HG03378 (cell line): ENCODE data around the gene SLC25A48.

Source experiments
- ATAC-seq: cut with Tn5 transposase; IDR thresholded peaks from one replicate; pipeline ENCODE4 v1.9.1; 2021; ENCODE audit warnings: mild to moderate bottlenecking, moderate library complexity; ENCODE audit not compliant: unreplicated experiment

Gene SLC25A48

GRCh38 chr5:135834639-135835529 lies at the start of gene SLC25A48:
Gene SLC25A48, plus strand, starts transcription at chr5:135834663. Its CDS starts 185 bp downstream, at chr5:135834848.
- ATAC-seq = no peak

- no peak for ATAC-seq
Observed at GRCh38 chr5:135800656-135801055, 33.8 kb upstream of the SLC25A48 start.

- ATAC-seq = no peak
Observed at GRCh38 chr5:135810188-135810943, 24.1 kb upstream of the SLC25A48 start.

- ATAC-seq = no peak
Observed at GRCh38 chr5:135811007-135811406, 23.5 kb upstream of the SLC25A48 start.

DNA sequence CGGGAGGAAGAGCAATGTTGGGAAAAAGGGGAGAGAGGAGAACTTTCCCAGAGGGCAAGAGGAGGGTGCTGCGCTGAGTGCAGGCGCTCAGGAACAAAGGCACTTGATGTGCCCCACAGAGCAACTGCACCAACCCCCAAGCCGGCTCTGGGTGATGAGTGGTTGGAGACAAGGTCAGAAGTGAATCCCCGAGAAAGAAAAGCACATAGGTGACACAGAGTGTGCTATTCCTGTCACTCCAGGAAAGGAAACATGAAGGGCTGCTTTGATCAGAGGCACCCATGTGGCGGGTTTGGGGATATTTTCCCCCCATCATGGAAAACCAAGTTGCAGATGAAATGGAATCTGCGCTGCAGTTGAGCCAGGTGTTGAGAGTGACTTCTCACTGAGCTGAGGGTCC lies 20.7 kb upstream of the SLC25A48 start:
- ATAC-seq = no peak

DNA sequence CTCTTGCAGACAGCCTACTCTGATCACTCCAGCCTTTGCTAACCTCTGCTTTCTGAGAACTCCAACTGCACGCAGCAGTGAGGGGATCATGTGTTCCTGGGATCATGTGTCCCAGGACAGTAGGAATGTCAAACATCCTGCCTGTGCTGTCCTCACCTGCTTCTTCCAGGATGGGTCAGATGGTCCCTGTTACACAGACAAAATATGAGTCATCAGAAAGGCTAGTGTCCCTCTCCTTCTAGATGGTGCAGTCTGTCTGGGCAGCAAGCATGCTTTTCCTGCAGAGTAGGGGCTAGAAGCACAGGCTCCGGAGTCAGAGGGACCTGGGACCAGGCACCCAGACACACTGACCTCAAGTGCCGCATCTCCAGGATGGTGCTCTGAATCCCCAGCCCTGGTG lies 20.1 kb upstream of the SLC25A48 start:
- ATAC-seq = no peak

DNA sequence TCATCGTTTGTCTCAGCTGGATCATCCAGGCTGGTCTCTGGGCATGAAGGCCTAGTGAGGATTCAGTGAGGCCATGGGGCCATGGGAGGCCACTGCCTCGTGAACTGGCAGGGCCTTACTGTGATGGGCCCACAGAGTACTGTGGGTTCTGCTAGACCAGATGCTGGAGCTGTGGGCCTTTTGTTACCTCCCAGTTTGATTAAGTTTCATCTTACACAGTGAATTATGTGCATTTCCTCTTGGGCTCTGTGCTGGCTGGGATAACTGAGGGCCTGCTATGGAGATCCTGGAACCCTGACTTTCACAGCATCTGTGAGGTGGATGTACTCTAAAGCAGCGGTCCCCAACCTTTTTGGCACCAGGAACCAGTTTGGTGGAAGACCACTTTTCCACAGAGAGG lies 19.7 kb upstream of the SLC25A48 start:
- ATAC-seq = no peak

- ATAC-seq = no peak
Observed at GRCh38 chr5:135821061-135821801, 13.2 kb upstream of the SLC25A48 start.

- ATAC-seq = no peak
Observed at GRCh38 chr5:135821802-135822201, 12.7 kb upstream of the SLC25A48 start.

GRCh38 chr5:135822286-135822685 lies 12.2 kb upstream of the SLC25A48 start:
- no peak for ATAC-seq

GRCh38 chr5:135822959-135823358 lies 11.5 kb upstream of the SLC25A48 start:
- ATAC-seq = no peak

DNA sequence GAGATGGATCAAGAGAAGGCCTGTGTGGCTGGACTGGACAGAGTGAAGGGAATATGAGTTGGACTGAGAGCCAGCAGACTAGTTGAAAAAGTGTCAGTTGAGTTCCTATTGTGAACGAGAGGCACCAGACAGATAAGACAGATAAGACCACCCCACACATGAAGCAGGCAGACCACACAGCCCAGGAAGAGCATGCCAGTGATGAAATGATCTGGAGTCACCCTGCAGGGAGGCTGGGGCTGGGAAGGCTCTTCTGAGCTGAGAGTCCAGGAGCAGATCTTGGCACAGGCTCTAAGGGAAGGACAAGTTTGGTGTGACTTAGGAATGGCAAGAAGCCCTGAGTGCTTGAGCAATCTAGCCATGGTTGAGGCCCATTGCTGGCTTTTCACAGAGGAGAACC lies 10.6 kb upstream of the SLC25A48 start:
- no peak for ATAC-seq

- ATAC-seq = no peak
Observed at GRCh38 chr5:135824541-135825041, 9.9 kb upstream of the SLC25A48 start.

DNA sequence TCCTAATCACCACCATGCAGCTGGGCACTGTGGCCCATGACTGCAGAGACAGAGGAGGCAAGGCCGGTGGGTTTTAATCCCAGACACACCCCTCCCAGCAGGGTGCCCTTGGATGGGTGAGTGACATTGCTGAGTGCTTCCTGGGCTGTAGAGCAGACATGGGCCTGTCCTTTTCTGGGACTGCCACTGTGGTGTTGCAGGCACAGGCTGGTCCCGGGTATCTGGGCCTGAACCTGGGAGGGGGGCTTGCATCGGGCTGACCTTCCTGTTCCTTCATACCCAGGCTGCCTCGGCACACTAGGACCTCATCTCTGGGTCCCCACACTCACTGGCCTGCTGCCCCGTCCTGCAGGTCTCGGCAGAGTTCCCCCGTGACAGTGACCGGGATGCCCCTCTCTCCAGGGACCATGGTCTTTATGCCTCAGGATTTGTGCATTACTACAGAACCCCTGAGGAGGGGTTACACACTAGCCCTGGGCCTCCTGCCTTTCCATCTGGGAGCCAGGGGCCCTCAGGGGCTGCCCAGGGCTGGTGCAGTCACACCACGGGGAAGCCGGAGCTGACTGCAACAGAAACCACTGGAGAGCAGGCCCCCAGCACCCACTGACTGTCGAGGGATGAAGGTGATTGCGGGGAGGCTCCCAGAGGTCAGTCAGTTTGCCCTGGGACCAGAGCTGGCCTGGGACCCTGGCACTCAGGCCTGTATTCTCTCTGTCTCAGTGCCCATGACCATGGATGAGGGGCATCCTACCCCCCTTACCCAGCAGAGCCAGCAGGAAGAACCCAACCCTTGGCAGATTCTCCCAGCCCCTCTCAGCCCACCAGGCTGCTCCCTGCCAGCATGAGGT lies 8.9 kb upstream of the SLC25A48 start:
- no peak for ATAC-seq

DNA sequence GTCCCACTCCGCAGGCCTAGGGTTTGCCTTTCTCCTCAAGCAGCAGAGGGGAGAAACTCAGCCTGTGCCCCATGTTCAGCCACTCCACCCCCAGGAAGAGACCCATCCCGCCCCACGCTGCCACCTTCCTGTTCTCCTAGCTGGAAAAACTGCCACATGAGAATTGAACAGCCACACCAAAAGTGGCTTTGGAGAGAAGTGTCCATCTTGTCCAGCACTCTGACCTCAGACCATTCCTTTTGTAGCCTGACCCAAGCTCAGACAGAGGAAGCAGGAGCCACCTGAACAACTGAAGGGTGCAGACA lies 8.3 kb upstream of the SLC25A48 start:
- ATAC-seq = no peak

DNA sequence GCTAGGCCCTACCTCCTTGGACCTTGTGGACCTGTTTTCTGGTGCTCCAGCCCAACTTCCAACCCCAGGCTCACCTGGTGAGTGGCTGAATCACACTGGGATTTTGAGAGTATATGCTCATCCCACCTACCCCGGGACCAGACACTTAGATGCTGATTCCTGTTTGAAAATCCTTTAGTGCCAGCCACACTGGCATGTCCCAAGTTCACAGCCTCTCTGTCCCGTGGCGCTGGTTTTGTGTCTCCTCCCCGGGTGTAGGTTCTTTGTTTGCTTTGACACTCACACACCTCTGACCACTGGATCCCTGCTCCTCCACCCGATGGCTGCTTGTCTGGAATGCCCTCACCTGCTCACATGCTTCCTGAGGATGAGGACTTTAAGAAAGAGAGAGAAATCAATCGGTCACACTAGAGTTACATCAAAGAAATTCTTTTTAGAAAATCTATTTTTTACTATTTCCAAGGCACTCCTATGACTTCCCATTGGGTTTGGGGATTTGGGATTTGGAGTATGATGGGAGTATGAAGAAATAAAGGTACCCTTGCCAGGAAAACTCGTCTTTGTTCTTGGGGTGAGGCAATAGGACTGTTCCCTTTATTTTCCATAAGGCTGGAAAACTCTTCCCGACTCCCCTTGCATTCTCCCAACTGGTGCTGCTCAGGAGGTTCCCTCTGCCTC lies 7.3 kb upstream of the SLC25A48 start:
- no peak for ATAC-seq

- no peak for ATAC-seq
Observed at GRCh38 chr5:135827965-135828781, 6.3 kb upstream of the SLC25A48 start.

DNA sequence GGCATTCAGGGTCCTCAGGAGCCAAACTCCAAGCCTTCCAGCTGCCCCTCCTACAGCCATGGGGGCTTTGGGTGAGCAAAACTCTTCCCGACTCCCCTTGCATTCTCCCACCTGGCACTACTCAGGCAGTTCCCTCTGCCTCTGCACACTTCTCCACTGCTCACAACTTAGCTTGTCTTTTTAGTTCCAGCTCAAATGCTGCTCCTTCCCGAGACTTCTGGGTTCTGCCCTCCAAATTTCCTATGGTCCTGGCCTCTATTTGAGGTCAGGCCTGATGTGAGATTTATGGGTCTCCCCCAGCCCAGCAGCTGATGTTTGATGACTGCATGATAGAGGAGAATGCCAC lies 5.7 kb upstream of the SLC25A48 start:
- ATAC-seq = no peak

- no peak for ATAC-seq
Observed at GRCh38 chr5:135829179-135829578, 5.3 kb upstream of the SLC25A48 start.
